ENCODE data around the gene LGALSL.

GRCh38 chr2:64448041-64448426 lies 5.9 kb upstream of the LGALSL start:
- no peak for TF ChIP-seq CTCF (IDR thresholded peaks at IDR 0.05)
- TF ChIP-seq POLR2A (IDR thresholded peaks at IDR 0.05), result no peak

All from uterus (tissue), 2 donors.